CD4-positive, alpha-beta T cell treated with Interleukin-2 at 100 ng/mL for 4 hours (primary cell): ENCODE measurements around the gene CPNE4.
"Not testable (repeated sequence)": the region's sequence is repeated elsewhere in the genome, so short reads cannot be mapped to it uniquely, and the experiment has no call there.

Experiments
- DNase-seq: peaks from one replicate; pipeline ENCODE4 v3.0.0-alpha.2; 2020; ENCODE audit warnings: low spot score

The CPNE4 gene

DNA sequence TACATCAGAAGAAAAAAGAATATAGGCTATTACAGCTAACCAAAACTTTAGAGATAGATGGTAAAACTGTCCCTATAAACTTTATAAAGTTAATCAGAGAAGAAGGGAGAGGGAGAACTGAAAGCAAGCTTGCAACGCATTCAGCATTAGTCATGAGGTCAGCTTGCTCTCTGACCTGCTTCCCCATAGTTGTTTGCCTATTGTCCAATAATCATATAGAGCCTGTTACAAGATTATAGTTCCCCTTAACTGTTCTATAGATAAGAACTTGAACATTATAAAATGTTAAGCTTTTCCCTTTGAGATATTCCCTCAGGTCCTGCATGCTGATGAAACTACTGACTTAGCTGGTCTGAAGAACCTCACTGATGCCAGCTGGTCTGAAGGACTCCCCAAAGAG lies 74.5 kb downstream of the CPNE4 start:
- no peak for DNase-seq

DNA sequence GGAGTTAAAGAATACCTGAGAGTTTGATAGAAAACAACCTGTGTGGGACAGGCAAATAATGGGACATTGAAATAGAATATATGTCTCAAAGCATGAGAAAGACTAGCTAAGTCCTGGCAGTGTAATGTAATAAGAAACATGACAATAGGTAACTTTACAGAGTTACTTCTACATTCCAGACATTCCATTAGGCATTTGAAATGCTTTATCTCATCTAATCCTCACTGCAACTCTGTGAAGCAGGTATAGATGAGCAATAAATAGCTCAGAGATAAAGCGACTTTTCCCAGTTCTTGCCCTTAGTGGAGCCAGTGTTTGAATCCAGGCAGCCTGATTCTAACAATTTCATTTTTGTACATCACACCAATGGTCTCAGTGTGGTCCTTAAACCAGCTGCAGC lies 76.8 kb downstream of the CPNE4 start:
- no peak for DNase-seq

DNA sequence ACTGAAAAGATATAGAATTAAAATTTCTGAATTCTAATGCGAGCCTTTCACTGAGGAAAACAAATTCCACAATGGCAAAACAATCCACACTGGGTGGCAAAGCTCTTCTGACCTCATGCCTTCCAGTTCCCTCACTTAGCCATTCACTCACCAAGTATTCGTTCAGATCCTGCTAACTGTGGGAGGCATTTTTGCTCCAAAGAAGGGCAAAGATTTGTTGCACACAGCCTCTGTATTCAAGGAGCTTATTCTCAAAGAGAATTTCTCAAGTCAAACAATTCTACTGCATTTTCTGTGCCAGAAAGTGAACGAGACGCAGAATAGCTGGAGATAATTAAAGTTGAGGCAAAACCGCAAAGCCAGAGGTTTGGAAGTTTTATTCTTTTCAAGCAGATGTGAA lies 77.3 kb downstream of the CPNE4 start:
- DNase-seq = no peak

DNA sequence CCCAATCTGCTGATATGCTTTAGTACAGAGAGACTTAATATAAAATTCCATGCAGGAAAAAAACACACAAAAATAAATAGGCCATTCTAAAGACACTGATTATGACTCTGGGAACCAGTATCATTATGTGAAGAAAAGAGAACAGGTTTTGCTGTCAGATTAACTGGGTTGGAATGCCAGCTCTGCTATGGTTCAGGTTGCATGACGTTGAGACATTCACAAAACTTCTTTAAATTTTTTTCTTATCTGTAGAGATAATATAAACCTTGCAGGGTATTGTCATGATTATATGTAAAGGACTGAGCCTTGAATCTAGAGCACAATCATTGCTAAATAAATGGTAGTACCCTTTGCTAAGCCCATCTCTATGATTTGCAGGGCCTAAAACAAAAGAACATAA lies 86.0 kb downstream of the CPNE4 start:
- DNase-seq = no peak

DNA sequence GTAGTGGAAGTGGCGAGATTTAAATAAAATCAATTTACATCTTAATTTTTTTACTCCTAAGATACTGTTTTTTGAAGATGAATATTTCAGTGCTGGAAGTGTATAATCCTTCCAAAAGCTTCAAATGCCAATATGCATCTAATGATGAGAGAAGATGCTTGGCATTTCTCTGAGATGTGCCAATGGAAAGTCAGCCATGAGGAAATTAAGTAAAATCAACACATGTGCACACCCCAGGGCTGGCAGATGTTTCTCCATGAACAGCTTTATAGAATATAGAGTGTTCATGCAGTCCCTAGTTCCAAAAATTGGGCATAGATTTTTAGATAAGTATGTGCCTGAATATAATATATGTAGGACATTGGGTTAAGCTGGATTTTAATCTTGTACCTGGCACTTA lies 90.1 kb downstream of the CPNE4 start:
- DNase-seq = no peak

DNA sequence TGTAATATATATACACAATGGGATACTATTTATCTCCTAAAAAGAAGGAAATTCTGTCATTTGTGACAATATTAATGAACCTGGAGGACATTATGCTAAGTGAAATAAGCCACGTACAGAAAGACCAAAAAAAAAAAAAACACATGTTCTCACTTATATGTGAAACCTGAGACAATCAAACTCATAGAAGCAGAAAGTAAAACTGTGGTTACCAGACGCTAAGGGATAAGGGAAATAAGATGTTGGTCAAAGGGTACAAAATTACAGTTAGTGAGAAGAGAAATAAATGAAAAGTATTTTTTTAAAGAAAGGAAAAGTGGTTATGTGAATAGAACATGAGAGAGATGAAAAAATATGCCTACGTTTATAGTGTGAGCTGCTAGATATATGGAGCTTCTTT lies 101.1 kb downstream of the CPNE4 start:
- DNase-seq = no peak

DNA sequence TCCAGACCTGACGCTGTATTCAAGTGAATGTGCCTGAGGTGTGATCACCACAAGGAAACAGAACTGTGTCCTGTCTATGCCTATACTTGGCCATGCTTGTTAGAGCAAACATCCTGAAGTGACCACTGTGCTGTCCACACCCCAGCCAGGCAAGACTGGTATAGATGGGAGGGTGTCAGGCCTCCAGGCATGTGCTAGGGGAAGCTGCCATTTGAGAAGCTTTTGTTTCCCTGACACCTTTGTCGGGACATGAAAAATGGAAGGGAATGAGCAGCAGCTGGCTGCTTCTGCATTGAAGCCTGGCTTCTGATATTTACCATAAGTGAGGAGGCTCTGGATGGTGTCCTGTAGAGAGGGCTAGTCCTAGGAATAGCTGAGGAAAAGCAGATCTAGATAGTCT lies 106.2 kb downstream of the CPNE4 start:
- DNase-seq = no peak

DNA sequence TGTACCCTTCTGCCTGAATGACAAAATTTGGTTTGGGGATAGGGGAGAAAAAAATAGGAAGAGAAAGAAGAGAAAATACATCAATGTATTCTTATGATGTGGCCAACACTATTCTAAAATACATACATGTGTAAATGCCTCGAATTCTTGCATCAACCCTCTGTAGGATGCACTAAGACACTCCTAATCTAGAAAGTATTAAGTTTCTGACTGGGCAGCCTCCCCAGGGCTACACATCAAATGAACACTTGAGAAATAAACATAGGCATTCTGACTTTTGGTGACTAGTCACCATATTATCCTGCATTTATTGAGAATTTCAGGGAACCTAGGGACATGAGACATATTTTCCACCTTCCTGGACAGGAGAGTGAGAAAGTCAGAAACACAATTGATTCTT lies 109.2 kb downstream of the CPNE4 start:
- no peak for DNase-seq

DNA sequence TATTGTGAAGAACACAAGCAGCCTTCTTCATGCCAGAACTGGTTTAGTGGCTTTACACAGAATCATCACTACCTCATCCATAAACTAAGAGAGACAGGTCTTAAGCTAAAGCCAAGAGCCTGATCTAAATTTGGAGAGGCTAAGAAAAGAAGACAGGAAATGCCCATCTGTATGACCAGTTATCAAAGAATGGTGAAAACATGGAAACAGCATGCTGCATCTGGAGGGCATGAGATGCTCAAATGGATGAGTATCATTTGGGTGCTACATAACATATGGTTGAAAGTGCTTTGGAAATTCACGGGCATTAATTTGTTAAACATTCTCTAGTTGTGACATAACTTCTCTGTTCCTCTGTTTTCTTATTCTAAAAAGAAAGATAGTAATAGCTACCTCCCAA lies 112.5 kb downstream of the CPNE4 start:
- DNase-seq = no peak

DNA sequence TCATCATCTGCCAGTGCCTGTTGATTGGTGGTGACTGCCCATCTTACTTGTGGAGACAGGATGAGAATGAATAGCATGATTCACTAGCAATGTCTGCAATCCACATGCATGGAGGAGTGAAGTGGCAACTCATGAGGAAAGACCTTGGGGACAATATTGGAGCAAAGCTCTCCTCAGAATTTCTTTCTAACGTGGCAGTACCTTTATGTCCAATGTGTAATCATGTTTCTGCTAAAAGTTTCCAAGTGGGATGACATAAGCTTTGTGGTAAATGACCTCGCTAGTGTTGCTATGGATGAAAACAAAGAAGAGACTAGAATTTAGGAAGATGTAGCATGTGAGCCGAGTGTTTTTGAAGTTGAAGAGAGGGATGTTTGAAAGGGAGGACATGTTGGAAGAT lies 117.8 kb downstream of the CPNE4 start:
- DNase-seq = no peak

DNA sequence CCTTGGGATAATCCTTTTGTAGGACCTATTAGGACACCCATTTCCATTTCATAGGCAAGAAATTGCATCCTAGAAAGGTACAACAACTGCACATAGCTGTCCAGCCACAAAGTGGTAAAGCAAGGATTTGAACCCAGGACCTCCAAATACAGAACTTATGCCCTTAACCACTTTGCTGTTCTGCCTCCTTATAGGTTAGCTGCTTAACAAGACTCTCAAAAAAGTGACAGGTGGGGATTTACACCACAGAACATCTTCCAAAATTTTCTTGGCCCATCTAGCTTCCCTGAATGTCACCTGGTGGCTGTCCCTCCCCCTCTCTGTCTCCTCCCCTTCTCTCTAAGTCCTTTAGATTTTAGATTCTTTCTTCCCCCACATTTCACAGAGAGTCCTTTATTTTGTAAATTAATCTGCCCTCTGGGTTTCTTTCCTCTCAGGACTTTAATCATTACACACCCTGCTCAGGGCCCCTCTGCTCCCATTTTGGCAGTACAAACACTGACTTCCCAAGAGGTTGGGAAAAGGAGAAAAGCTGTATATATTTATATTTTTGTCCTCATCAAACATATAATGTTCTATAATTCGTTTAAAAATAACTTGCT lies 120.6 kb downstream of the CPNE4 start:
- DNase-seq = no peak

DNA sequence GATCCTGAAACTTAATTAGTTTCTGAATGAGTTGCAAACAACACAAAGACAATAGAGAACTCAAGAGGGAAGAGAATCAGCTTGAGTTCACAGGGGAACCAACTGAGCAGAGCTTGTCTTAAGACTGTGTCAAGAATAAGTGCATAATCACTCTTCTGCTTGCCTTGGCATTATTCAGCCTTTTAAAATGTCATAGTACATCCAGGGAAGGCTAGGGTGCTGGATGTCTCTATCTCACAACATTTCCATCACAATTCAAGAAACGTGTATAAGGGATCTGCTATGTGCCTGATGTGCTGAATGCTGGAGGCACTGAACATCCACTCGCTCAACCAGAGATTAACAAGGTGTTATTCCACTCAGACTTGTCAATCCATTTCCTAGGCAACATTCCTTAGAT lies 122.6 kb downstream of the CPNE4 start:
- no peak for DNase-seq

DNA sequence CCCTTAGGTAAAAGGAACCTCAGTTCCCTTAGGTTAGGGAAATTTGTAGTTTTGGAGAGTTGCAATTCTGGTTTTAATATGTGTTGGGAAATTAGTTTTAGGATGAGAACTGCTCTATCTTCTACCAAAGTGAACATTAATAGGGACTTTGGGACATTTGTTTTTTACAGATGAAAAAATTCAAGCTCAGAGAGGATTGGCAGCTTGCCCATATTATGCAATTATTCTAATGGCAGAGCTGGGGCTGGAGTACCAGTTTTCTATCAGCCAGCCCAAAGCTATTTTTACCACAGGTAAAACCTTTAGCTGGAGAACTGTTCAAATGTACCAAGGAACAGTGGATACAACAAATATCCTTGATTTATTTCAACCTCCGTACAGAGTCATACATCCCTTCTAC lies 127.0 kb downstream of the CPNE4 start:
- no peak for DNase-seq

DNA sequence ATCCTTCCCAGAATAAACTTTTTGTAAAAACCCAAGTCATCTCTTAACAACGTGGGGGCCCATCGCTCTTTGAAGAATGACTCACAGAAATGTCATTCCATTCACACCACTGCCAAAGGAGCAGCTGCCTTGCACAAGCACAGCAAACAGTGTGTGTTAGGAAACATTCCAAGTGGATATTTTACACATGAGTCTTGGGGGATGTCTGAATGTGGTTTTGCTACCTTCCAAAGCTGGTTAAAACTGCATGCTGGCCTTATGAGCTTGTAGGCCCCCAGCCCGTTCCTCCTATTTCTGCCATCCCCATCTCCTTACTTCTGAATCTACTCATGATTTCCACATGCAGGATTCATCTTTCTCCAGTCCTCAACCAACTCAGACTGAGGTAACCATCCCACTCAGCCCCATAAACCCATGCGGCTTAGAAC lies 130.8 kb downstream of the CPNE4 start:
- DNase-seq = no peak

DNA sequence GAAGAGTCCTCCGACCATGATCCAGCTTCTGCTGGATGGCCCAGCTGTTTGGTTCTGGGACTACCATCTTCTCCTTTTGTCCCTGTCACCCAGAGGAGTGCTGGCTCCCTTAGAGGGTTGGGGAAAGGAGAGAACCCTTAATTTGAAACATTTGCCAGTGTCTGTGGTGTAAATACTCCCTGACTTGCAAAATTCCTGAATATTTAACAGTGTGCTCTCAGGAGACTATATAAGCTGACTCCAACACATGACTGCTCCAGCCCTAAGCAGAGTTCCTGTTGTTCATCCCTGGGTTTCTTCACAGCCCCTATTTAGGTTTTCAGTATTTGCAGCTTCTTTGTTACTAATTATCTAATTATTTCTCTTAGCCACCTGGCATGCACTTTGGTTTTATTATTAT lies 133.1 kb downstream of the CPNE4 start:
- DNase-seq = no peak

DNA sequence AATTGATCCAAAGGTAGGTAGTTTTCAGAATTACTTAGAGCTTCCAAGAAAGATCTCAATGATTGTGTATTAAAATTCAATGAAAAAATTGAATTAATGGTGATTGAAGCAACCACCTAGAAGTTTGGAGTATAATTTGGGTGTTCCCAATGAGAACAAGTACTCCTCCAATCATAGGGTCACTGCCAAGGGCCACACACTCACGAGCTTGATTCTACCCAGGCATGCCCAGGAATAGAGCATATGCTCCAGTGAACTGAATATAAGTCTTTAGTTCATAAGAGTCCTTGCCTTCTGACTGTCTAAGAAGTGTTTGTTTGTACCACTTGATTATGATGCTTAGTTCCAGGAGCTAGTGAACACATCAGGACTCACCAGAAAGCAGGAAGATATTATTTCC lies 133.9 kb downstream of the CPNE4 start:
- no peak for DNase-seq

DNA sequence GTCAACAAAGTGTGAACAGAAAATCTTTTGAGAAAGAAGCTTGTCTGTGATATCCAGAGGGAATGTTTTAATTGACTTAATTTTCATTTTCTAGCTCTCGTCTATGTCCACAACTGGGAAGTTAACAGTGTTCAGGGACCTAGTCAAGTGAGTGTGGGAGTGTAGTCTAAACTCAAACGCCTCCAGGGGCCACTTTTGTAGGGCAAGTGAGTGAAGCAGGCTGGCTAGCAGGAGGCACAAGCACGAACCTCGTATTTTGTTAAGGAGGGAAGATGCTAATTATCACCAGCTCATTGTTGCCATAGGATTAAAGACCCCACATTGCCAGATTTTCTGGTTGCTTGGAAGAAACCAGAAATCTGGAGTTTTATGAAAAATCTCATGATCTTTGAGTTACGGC lies 135.8 kb downstream of the CPNE4 start:
- DNase-seq = no peak

DNA sequence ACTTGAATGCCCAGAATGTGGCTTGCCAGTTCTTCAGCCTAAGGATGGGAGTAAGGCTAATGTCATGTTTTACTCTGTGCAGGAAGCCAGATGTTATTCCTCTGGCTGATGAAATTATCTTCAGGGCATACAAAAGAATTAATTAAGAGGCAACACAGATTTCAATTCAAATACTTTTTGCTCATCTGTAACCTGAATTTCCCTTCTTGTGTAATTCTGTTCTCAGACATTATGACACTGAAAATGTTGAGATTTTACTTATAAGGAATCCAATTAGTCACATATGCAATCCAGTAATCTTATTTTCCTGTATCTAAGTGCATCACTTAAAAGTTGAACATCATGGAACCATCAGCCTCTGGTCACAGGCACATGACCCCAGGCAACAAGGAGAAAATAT lies 136.5 kb downstream of the CPNE4 start:
- DNase-seq = no peak

DNA sequence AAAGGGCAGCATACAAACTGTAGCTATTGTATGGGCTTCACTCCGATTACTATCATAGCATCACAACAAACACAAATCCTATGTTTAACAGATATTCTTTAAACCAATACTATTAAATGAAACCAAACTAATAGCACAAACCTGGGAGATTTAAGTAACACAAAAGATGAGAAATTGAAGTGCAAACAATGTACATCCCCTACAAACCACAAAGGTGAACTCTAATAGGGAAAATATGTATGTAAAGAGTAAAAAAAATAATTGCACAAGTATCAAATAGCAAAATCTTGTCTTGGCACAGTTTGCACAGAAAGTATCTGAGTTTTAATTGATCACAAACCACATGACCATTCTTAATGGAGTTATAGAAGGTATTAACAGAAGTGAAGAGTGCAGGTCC lies 138.5 kb downstream of the CPNE4 start:
- no peak for DNase-seq

DNA sequence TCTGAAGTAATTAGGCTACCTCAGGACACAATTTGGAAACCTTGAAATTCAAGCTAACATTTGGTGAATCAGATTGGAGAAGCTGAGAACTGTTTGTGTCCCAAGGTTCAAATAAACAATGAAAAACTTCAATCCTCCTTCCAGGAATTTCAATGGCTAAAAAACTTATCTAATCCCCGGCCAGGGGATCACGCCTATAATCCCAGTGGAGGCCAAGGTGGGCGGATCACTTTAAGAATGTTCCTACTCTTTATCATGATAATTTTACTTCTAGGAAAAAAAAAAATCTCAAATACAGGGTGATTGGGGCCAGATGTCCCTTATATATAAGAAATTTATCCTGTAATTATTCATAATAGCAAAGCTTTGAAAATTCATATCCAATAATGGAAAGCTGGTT lies 139.0 kb downstream of the CPNE4 start:
- DNase-seq = no peak

DNA sequence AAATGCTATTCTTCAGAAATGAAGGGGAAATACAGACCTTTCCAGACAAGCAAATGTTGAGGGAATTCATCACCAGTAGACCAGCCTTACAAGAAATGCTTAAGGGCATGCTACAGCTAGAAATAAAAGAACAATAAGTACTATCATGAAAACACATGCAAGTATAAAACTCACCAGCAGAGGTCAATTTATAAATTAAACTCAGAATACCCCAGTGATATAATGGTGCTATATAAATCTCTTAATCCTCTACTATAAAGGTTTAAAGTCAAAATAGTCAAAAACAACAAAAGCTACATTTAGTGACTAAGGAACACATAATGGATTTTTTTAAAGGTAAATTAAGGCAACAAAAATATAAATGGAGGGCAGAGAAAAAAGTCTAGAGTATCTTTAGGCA lies 142.5 kb downstream of the CPNE4 start:
- no peak for DNase-seq

DNA sequence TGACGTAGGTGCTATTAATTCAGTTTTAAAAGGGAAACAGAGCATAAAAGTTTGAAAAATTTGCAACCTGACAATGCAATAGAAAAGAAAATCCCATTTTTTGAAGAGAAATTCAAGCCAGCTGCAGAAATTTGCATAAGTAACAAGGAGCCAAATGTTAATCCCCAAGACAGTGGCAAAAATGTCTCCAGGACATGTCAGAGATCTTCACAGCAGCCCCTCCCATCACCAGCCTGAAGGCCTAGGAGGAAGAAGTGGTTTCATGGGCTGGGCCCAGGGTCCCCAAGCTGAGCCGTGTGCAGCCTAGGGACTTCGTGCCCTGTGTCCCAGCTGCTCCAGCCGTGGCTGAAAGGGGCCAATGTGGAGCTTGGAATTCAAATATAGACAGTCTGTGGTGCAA lies 148.9 kb downstream of the CPNE4 start:
- DNase-seq = not testable (repeated sequence)

DNA sequence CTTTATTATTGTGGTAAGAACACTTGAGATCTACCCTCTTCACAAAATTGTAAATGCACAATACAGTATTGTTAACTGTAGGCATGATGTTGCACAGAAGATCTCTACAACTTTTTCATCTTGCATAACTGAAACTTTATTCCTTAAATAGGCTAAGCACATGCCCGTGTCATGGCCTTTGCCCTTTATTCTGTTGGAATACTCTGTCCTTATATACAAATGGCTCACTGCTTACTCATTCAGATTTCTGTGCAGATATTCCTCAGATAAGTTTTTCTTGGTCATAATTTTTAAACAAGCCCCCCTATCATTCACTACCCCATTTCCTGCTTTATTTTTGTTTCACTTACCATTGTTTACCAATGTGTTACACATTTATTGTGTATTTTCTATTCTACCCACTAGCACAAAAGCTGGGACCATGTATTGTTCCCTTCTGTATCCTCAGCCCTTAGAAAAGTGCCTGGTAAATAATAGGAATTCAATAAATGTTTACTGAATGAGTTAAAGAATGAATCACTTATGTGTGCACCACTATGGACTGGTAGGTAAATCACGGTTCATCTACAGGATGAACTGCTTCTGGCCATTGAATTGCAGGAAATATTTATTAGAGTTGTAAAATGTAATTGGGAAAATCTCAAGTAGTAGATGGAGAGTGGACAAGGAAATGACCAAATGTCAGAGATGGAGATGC lies 151.0 kb downstream of the CPNE4 start:
- no peak for DNase-seq

DNA sequence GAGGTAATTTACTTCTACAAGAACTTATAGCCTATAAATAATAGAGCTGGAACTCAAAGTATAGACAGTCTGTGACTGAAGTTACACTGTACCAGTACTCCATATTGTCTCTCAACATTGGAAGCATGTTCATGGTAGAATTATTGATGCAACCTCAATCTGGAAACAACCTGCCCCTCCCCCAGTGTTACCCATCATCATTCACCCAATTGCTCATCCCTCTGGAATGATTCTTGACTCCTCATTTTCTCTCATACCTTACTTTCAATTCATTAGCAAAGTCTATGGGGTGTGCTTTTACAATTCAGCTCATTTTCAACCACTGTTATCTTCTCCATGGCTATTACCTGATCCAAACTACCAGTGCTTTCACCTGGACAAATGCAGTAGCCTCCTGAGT lies 151.7 kb downstream of the CPNE4 start:
- DNase-seq = no peak
